Tibial nerve (tissue), 4 donors: ENCODE data around the gene EPHA7. TPM values are rescaled to one million over a fixed set of nuclear protein-coding genes. Genes with fewer than 3 reads are reported as not detected.

Experiments used
- DNase-seq, 2 donors: peaks; one replicate each; pipeline ENCODE4 v3.0.0-alpha.2; 2019; ENCODE audit warnings: low spot score in 2 of 2
- H3K27ac ChIP-seq, 4 donors: fragments of 200-600 bp; sonication (generic) in 3 of 4; one replicate each; pipeline ENCODE4 v1.5.1; 2017 to 2019; ENCODE audit warnings: mild to moderate bottlenecking in 1 of 4
- H3K27me3 ChIP-seq, 2 donors: fragments of 200-600 bp; sonication (generic) in 1 of 2; one replicate each; pipeline versions ENCODE4 v1.5.1 to v1.6.0; 2017 to 2019
- H3K36me3 ChIP-seq, 3 donors: fragments of 200-600 bp; sonication (generic); one replicate each; pipeline ENCODE4 v1.5.1; 2018 to 2019
- H3K4me1 ChIP-seq, 4 donors: fragments of 200-600 bp; sonication (generic) in 3 of 4; one replicate each; pipeline ENCODE4 v1.5.1; 2017 to 2019
- H3K4me3 ChIP-seq, 4 donors: fragments of 200-600 bp; sonication (generic) in 3 of 4; one replicate each; pipeline ENCODE4 v1.5.1; 2017 to 2019; ENCODE audit warnings: mild to moderate bottlenecking in 1 of 4, moderate library complexity in 1 of 4
- H3K9me3 ChIP-seq, 4 donors: fragments of 200-600 bp; sonication (generic) in 3 of 4; one replicate each; pipeline ENCODE4 v1.5.1; 2017 to 2019
- EP300 ChIP-seq, 2 donors: sonication (generic); formaldehyde crosslinking; IDR thresholded peaks; one replicate each; pipeline ENCODE4 v1.6.1; 2017; ENCODE audit warnings: antibody characterized with exemption in 2 of 2, mild to moderate bottlenecking in 1 of 2
- POLR2A ChIP-seq, 2 donors: fragments of 450-650 bp; IDR thresholded peaks; one replicate each; pipeline ENCODE4 v1.6.1; 2017; ENCODE audit warnings: antibody characterized with exemption in 2 of 2, mild to moderate bottlenecking in 2 of 2, moderate library complexity in 2 of 2
- WGBS, 2 donors: methylation state at CpG; one replicate each; pipeline ENCODE4 v1.1.5; 2018; 5-methylcytosine and 5-hydroxymethylcytosine counted together
- total RNA-seq, 4 donors: library from RNA; depleted of rRNA; stranded (reverse); fragments of >200 nt; gene quantifications; one replicate each; pipeline ENCODE4 v1.1.0, GENCODE V29; 2016
- TF ChIP-seq, protein P1 (sequence below), 5 experiments: fragments of 200-600 bp in 3 of 5; fragments of 450-650 bp in 2 of 5; sonication (generic) in 3 of 5; IDR thresholded peaks; one replicate each; pipeline ENCODE4 v1.5.1; 2016 to 2019; ENCODE audit warnings: antibody characterized with exemption in 5 of 5, mild to moderate bottlenecking in 3 of 5, moderate library complexity in 2 of 5

The EPHA7 gene
- total RNA-seq, 4 donors from 2014 or later: 0.60 to 2.0 (median 1.7) TPM

- TF ChIP-seq EP300 (IDR thresholded peaks at IDR 0.05): no peak
- TF ChIP-seq POLR2A (IDR thresholded peaks at IDR 0.05): no peak
- TF ChIP-seq, protein P1, sequence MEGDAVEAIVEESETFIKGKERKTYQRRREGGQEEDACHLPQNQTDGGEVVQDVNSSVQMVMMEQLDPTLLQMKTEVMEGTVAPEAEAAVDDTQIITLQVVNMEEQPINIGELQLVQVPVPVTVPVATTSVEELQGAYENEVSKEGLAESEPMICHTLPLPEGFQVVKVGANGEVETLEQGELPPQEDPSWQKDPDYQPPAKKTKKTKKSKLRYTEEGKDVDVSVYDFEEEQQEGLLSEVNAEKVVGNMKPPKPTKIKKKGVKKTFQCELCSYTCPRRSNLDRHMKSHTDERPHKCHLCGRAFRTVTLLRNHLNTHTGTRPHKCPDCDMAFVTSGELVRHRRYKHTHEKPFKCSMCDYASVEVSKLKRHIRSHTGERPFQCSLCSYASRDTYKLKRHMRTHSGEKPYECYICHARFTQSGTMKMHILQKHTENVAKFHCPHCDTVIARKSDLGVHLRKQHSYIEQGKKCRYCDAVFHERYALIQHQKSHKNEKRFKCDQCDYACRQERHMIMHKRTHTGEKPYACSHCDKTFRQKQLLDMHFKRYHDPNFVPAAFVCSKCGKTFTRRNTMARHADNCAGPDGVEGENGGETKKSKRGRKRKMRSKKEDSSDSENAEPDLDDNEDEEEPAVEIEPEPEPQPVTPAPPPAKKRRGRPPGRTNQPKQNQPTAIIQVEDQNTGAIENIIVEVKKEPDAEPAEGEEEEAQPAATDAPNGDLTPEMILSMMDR (IDR thresholded peaks at IDR 0.05): no peak
- Histone ChIP-seq H3K9me3 (no peaks in the 10 kb centered on the region), H3K4me1 (peaks cover 0 to 5% (median 0%) of the 10 kb centered on the region in 4 donors), H3K36me3 (no peaks in the 10 kb centered on the region), H3K27ac (no peak overlapping the region), H3K4me3 (no peak overlapping the region), H3K27me3 (no peaks in the 10 kb centered on the region)
- no peak for DNase-seq
Observed at GRCh38 chr6:93242049-93242448, 177.3 kb downstream of the EPHA7 start.

DNA sequence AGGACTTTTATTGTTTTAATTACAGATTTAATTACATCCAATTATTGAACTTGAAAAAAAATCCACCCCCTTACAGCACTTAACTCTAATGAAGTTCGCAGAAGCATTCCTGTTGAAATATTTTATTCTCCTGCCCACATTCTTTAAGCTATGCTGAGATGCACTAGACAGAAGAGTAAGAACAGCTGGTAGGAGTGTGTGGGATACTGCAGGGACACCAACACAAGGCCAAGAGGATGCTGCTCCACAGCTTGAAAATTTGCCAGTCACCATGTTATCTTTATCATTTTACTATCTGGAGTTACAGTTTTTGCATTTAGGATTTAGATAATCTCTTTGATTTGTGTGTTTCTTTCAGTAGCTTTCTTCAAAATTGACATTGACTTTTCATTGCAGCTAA is 180.7 kb downstream of the EPHA7 start:
- TF ChIP-seq POLR2A (IDR thresholded peaks at IDR 0.05): no peak
- TF ChIP-seq, protein P1 (IDR thresholded peaks at IDR 0.05): no peak
- no peak for TF ChIP-seq EP300 (IDR thresholded peaks at IDR 0.05)
- Histone ChIP-seq H3K27ac (no peak overlapping the region), H3K9me3 (no peaks in the 10 kb centered on the region), H3K4me1 (peaks cover 0 to 5% (median 0%) of the 10 kb centered on the region in 4 donors), H3K36me3 (no peaks in the 10 kb centered on the region), H3K4me3 (no peak overlapping the region), H3K27me3 (no peaks in the 10 kb centered on the region)
- 76 to 89% methylated on average over 1 of the region's 1 CpG for WGBS, 2 donors
- no peak for DNase-seq

DNA sequence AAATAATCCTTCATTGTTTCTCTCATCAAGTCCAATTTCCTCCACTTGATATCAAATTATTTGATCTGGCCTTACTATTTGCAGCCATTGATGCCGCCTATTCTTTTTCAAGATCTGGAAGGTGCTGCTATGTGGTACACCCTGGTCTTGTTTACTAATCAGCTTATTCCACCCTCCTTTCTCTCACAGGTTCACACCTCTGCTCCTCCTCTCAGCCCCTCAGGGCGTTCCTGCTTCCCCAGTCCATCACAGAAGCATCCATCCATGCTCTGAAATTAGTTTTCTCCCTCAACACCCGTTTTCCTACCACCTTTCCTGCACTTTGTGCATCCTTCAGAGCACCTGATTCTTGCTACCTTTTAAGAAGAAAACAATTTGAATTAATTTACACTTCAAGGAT is 183.6 kb downstream of the EPHA7 start:
- H3K9me3 ChIP-seq: no peaks in the 10 kb centered on the region
- no peaks in the 10 kb centered on the region for H3K4me1 ChIP-seq
- TF ChIP-seq, protein P1 (IDR thresholded peaks at IDR 0.05): no peak
- TF ChIP-seq POLR2A (IDR thresholded peaks at IDR 0.05): no peak
- no peak for TF ChIP-seq EP300 (IDR thresholded peaks at IDR 0.05)
- no peak overlapping the region for H3K27ac ChIP-seq
- DNase-seq: no peak
- 67 to 68% methylated on average over 3 of the region's 3 CpGs for WGBS, 2 donors
- no peak overlapping the region for H3K4me3 ChIP-seq
- H3K36me3 ChIP-seq: no peaks in the 10 kb centered on the region
- H3K27me3 ChIP-seq: no peaks in the 10 kb centered on the region

DNA sequence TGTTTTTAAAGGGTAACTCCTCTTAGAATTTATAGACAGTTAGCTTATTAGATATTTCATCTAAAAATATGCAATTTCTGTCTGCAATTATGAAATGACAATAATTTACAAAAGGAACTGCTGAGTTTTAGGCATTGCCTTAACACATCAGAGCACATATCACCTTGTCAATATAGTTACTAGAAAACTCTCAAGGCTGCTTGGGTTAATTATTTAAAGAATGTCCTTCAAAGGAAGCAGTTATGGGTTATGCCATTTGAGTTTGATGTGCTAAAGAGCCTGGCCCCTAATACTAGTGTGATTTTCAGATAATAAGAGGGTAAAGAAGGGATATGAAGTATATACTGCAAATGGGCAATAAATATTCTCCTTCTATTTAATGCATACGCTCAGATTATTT is 192.5 kb downstream of the EPHA7 start:
- Histone ChIP-seq H3K27me3 (no peaks in the 10 kb centered on the region), H3K27ac (no peak overlapping the region), H3K9me3 (no peaks in the 10 kb centered on the region), H3K4me3 (no peak overlapping the region), H3K4me1 (no peaks in the 10 kb centered on the region), H3K36me3 (no peaks in the 10 kb centered on the region)
- DNase-seq: no peak
- TF ChIP-seq EP300 (IDR thresholded peaks at IDR 0.05) (no peak), POLR2A (IDR thresholded peaks at IDR 0.05) (no peak)
- TF ChIP-seq, protein P1 (IDR thresholded peaks at IDR 0.05): no peak
- WGBS, 2 donors: 91 to 96% methylated on average over 1 of the region's 1 CpG

GRCh38 chr6:93222071-93222851 is 197.1 kb downstream of the EPHA7 start:
- 65 to 66% methylated on average over 4 of the region's 4 CpGs for WGBS, 2 donors
- H3K36me3 ChIP-seq: no peaks in the 10 kb centered on the region
- no peaks in the 10 kb centered on the region for H3K27me3 ChIP-seq
- no peaks in the 10 kb centered on the region for H3K4me1 ChIP-seq
- H3K4me3 ChIP-seq: no peak overlapping the region
- TF ChIP-seq, protein P1 (IDR thresholded peaks at IDR 0.05): no peak
- no peak for TF ChIP-seq EP300 (IDR thresholded peaks at IDR 0.05)
- TF ChIP-seq POLR2A (IDR thresholded peaks at IDR 0.05): no peak
- no peak for DNase-seq
- H3K9me3 ChIP-seq: no peaks in the 10 kb centered on the region
- H3K27ac ChIP-seq: no peak overlapping the region
